Measurements from ENCODE around the gene GNG3. TPM values are rescaled to one million over a fixed set of nuclear protein-coding genes. Genes with fewer than 3 reads are reported as not detected.

Gene GNG3
- total and polyA plus RNA-seq, 2 experiments from 2014 or later = 2.1 to 7.2 TPM

- TF ChIP-seq REST (IDR thresholded peaks at IDR 0.05; ENCODE audit: unreplicated experiment) = no peak
- TF ChIP-seq POLR2AphosphoS5 (IDR thresholded peaks at IDR 0.05; ENCODE audit: low read depth) = no peak
- no peak for TF ChIP-seq STAT1 (IDR thresholded peaks at IDR 0.05; ENCODE audit: unreplicated experiment)
- TF ChIP-seq, protein P1, sequence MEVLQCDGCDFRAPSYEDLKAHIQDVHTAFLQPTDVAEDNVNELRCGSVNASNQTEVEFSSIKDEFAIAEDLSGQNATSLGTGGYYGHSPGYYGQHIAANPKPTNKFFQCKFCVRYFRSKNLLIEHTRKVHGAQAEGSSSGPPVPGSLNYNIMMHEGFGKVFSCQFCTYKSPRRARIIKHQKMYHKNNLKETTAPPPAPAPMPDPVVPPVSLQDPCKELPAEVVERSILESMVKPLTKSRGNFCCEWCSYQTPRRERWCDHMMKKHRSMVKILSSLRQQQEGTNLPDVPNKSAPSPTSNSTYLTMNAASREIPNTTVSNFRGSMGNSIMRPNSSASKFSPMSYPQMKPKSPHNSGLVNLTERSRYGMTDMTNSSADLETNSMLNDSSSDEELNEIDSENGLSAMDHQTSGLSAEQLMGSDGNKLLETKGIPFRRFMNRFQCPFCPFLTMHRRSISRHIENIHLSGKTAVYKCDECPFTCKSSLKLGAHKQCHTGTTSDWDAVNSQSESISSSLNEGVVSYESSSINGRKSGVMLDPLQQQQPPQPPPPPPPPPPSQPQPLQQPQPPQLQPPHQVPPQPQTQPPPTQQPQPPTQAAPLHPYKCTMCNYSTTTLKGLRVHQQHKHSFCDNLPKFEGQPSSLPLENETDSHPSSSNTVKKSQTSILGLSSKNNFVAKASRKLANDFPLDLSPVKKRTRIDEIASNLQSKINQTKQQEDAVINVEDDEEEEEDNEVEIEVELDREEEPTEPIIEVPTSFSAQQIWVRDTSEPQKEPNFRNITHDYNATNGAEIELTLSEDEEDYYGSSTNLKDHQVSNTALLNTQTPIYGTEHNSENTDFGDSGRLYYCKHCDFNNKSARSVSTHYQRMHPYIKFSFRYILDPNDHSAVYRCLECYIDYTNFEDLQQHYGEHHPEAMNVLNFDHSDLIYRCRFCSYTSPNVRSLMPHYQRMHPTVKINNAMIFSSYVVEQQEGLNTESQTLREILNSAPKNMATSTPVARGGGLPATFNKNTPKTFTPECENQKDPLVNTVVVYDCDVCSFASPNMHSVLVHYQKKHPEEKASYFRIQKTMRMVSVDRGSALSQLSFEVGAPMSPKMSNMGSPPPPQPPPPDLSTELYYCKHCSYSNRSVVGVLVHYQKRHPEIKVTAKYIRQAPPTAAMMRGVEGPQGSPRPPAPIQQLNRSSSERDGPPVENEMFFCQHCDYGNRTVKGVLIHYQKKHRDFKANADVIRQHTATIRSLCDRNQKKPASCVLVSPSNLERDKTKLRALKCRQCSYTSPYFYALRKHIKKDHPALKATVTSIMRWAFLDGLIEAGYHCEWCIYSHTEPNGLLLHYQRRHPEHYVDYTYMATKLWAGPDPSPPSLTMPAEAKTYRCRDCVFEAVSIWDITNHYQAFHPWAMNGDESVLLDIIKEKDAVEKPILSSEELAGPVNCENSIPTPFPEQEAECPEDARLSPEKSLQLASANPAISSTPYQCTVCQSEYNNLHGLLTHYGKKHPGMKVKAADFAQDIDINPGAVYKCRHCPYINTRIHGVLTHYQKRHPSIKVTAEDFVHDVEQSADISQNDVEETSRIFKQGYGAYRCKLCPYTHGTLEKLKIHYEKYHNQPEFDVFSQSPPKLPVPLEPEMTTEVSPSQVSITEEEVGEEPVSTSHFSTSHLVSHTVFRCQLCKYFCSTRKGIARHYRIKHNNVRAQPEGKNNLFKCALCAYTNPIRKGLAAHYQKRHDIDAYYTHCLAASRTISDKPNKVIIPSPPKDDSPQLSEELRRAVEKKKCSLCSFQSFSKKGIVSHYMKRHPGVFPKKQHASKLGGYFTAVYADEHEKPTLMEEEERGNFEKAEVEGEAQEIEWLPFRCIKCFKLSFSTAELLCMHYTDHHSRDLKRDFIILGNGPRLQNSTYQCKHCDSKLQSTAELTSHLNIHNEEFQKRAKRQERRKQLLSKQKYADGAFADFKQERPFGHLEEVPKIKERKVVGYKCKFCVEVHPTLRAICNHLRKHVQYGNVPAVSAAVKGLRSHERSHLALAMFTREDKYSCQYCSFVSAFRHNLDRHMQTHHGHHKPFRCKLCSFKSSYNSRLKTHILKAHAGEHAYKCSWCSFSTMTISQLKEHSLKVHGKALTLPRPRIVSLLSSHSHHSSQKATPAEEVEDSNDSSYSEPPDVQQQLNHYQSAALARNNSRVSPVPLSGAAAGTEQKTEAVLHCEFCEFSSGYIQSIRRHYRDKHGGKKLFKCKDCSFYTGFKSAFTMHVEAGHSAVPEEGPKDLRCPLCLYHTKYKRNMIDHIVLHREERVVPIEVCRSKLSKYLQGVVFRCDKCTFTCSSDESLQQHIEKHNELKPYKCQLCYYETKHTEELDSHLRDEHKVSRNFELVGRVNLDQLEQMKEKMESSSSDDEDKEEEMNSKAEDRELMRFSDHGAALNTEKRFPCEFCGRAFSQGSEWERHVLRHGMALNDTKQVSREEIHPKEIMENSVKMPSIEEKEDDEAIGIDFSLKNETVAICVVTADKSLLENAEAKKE (CRISPR knock-in tag; IDR thresholded peaks at IDR 0.05) = no peak
Measured at GRCh38 chr11:62737196-62737595, 29.7 kb downstream of the GNG3 start (continued).

- no peak overlapping the region for H3K4me3 Mint-ChIP-seq
- DNase-seq (ENCODE audit: low spot score) (no peak), ATAC-seq (no peak)
- no peak overlapping the region for H3K27ac Mint-ChIP-seq
- peaks cover 45% of the 10 kb centered on the region for H3K36me3 Mint-ChIP-seq (ENCODE audit: low read depth)
- Histone ChIP-seq H4K20me1 (replicated peaks; ENCODE audit: insufficient read depth) (peaks cover 34% of the 10 kb centered on the region), H2AFZ (no peak overlapping the region), H3K9me2 (ENCODE audit: insufficient read depth) (no peaks in the 10 kb centered on the region), H3K4me1 (ENCODE audit: insufficient read depth) (no peaks in the 10 kb centered on the region), H3K27ac (ENCODE audit: low read depth) (peak overlapping the region; percentile 2), H3F3A (replicated peaks; ENCODE audit: low read depth) (peaks cover 30% of the 10 kb centered on the region), H3K27me3 (ENCODE audit: insufficient read depth) (no peaks in the 10 kb centered on the region), H3K36me3 (ENCODE audit: insufficient read depth) (peaks cover 32% of the 10 kb centered on the region), H3K4me3 (no peak overlapping the region), H3K79me2 (replicated peaks; ENCODE audit: insufficient read depth) (peaks cover 40% of the 10 kb centered on the region), H3K4me2 (no peak overlapping the region)
- no peaks in the 10 kb centered on the region for H3K9me3 Mint-ChIP-seq
- H3K27me3 Mint-ChIP-seq (ENCODE audit: insufficient read depth, low read depth, poor library complexity) = peaks cover 12% of the 10 kb centered on the region
- peaks cover 8% of the 10 kb centered on the region for H3K4me1 Mint-ChIP-seq
- no peak for TF ChIP-seq STAT1 (IDR thresholded peaks at IDR 0.05; ENCODE audit: unreplicated experiment)
- no peak for TF ChIP-seq EZH2phosphoT487 (IDR thresholded peaks at IDR 0.05; ENCODE audit: unreplicated experiment)
- TF ChIP-seq NANOG (IDR thresholded peaks at IDR 0.05; ENCODE audit: borderline replicate concordance) = no peak
- TF ChIP-seq ZNF331 (CRISPR knock-in tag; IDR thresholded peaks at IDR 0.05; ENCODE audit: low read depth) = no peak
- TF ChIP-seq, protein P2, sequence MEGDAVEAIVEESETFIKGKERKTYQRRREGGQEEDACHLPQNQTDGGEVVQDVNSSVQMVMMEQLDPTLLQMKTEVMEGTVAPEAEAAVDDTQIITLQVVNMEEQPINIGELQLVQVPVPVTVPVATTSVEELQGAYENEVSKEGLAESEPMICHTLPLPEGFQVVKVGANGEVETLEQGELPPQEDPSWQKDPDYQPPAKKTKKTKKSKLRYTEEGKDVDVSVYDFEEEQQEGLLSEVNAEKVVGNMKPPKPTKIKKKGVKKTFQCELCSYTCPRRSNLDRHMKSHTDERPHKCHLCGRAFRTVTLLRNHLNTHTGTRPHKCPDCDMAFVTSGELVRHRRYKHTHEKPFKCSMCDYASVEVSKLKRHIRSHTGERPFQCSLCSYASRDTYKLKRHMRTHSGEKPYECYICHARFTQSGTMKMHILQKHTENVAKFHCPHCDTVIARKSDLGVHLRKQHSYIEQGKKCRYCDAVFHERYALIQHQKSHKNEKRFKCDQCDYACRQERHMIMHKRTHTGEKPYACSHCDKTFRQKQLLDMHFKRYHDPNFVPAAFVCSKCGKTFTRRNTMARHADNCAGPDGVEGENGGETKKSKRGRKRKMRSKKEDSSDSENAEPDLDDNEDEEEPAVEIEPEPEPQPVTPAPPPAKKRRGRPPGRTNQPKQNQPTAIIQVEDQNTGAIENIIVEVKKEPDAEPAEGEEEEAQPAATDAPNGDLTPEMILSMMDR (conservative IDR thresholded peaks at IDR 0.05; ENCODE audit: low read depth in 2 of 2) = no peak
- no peak for TF ChIP-seq CREB1 (CRISPR knock-in tag; IDR thresholded peaks at IDR 0.05; ENCODE audit: low read depth)
- TF ChIP-seq EZH2 (IDR thresholded peaks at IDR 0.05; ENCODE audit: low read depth, unreplicated experiment) = no peak
- no peak for TF ChIP-seq JUNB (IDR thresholded peaks at IDR 0.05; ENCODE audit: unreplicated experiment)
Measured at GRCh38 chr11:62747475-62748160, 40.1 kb downstream of the GNG3 start.

All from GM23338 (cell line).